ENCODE results near the gene CINP.

Gene CINP

GRCh38 chr14:102371361-102371760, 8.7 kb upstream of the CINP start:
- TF ChIP-seq GATA3 (IDR thresholded peaks at IDR 0.05; ENCODE audit: low read depth, low read length) (no peak), GATA2 (IDR thresholded peaks at IDR 0.05; ENCODE audit: low read depth, low read length) (no peak)

GRCh38 chr14:102370305-102370809, 7.7 kb upstream of the CINP start:
- TF ChIP-seq GATA2 (IDR thresholded peaks at IDR 0.05; ENCODE audit: low read depth, low read length): no peak
- no peak for TF ChIP-seq GATA3 (IDR thresholded peaks at IDR 0.05; ENCODE audit: low read depth, low read length)

- TF ChIP-seq GATA2 (IDR thresholded peaks at IDR 0.05; ENCODE audit: low read depth, low read length) (no peak), GATA3 (IDR thresholded peaks at IDR 0.05; ENCODE audit: low read depth, low read length) (no peak)
Measured at GRCh38 chr14:102363182-102363943, 673 bp upstream of the CINP start.

- TF ChIP-seq GATA2 (IDR thresholded peaks at IDR 0.05; ENCODE audit: low read depth, low read length) (no peak), GATA3 (IDR thresholded peaks at IDR 0.05; ENCODE audit: low read depth, low read length) (no peak)
Measured at GRCh38 chr14:102362084-102362483, 606 bp downstream of the CINP start.

GRCh38 chr14:102360388-102360787, 2.3 kb downstream of the CINP start:
- TF ChIP-seq GATA2 (IDR thresholded peaks at IDR 0.05; ENCODE audit: low read depth, low read length) (no peak), GATA3 (IDR thresholded peaks at IDR 0.05; ENCODE audit: low read depth, low read length) (no peak)

- TF ChIP-seq GATA2 (IDR thresholded peaks at IDR 0.05; ENCODE audit: low read depth, low read length) (no peak), GATA3 (IDR thresholded peaks at IDR 0.05; ENCODE audit: low read depth, low read length) (no peak)
Measured at GRCh38 chr14:102359341-102359740, 3.3 kb downstream of the CINP start.

- TF ChIP-seq GATA2 (IDR thresholded peaks at IDR 0.05; ENCODE audit: low read depth, low read length) (no peak), GATA3 (IDR thresholded peaks at IDR 0.05; ENCODE audit: low read depth, low read length) (no peak)
Measured at GRCh38 chr14:102356280-102356679, 6.4 kb downstream of the CINP start.

GRCh38 chr14:102353126-102353619, 9.5 kb downstream of the CINP start:
- no peak for TF ChIP-seq GATA2 (IDR thresholded peaks at IDR 0.05; ENCODE audit: low read depth, low read length)
- TF ChIP-seq GATA3 (IDR thresholded peaks at IDR 0.05; ENCODE audit: low read depth, low read length): no peak

- TF ChIP-seq GATA3 (IDR thresholded peaks at IDR 0.05; ENCODE audit: low read depth, low read length): no peak
- no peak for TF ChIP-seq GATA2 (IDR thresholded peaks at IDR 0.05; ENCODE audit: low read depth, low read length)
Measured at GRCh38 chr14:102352213-102352612, 10.5 kb downstream of the CINP start.

GRCh38 chr14:102351023-102351422, 11.7 kb downstream of the CINP start:
- TF ChIP-seq GATA2 (IDR thresholded peaks at IDR 0.05; ENCODE audit: low read depth, low read length) (no peak), GATA3 (IDR thresholded peaks at IDR 0.05; ENCODE audit: low read depth, low read length) (no peak)

GRCh38 chr14:102348376-102348775, 14.3 kb downstream of the CINP start:
- TF ChIP-seq GATA3 (IDR thresholded peaks at IDR 0.05; ENCODE audit: low read depth, low read length): no peak
- no peak for TF ChIP-seq GATA2 (IDR thresholded peaks at IDR 0.05; ENCODE audit: low read depth, low read length)

- TF ChIP-seq GATA2 (IDR thresholded peaks at IDR 0.05; ENCODE audit: low read depth, low read length): no peak
- no peak for TF ChIP-seq GATA3 (IDR thresholded peaks at IDR 0.05; ENCODE audit: low read depth, low read length)
Measured at GRCh38 chr14:102346645-102347044, 16.0 kb downstream of the CINP start.

GRCh38 chr14:102345232-102345631, 17.5 kb downstream of the CINP start:
- no peak for TF ChIP-seq GATA2 (IDR thresholded peaks at IDR 0.05; ENCODE audit: low read depth, low read length)
- no peak for TF ChIP-seq GATA3 (IDR thresholded peaks at IDR 0.05; ENCODE audit: low read depth, low read length)

- TF ChIP-seq GATA2 (IDR thresholded peaks at IDR 0.05; ENCODE audit: low read depth, low read length) (no peak), GATA3 (IDR thresholded peaks at IDR 0.05; ENCODE audit: low read depth, low read length) (no peak)
Measured at GRCh38 chr14:102344485-102344884, 18.2 kb downstream of the CINP start.

GRCh38 chr14:102344084-102344483, 18.6 kb downstream of the CINP start:
- TF ChIP-seq GATA2 (IDR thresholded peaks at IDR 0.05; ENCODE audit: low read depth, low read length) (no peak), GATA3 (IDR thresholded peaks at IDR 0.05; ENCODE audit: low read depth, low read length) (no peak)
